K562 (cell line): ENCODE measurements around the gene CDAN1. TPM values are rescaled to one million over a fixed set of nuclear protein-coding genes. Genes with fewer than 3 reads are reported as not detected.

ENCODE experiments used
- ATAC-seq: fragments of 200-7000 bp; cut with Tn5 transposase; 3 replicates; pipeline ENCODE4 v1.9.1; 2020; ENCODE audit warnings: moderate library complexity
- BruUV-seq: library from RNA; stranded (reverse); fragments of 400-500 nt; replicated peaks from 2 replicates; lab custom pipeline; 2021; lab: Mats Ljungman, UMichigan
- CTCF ChIA-PET: fragments of 300-600 bp; formaldehyde crosslinking; extraction: SDS; loops from one replicate; lab custom pipeline; 2021; ENCODE audit warnings: low intra/inter-chr PET ratio; lab: Yijun Ruan, JAX
- POLR2A ChIA-PET: fragments of 300-600, 350-650 bp; sonication (Branson Sonifier 250); formaldehyde crosslinking; extraction: SDS; loops from one replicate; lab custom pipeline; 2021; ENCODE audit warnings: antibody characterized with exemption, inconsistent platforms; lab: Yijun Ruan, JAX
- DNase-seq, 4 experiments: peaks; one replicate each; pipeline versions ENCODE4 v3.0.0 to v3.0.0-alpha.2; 2011 to 2018; ENCODE audit warnings: low spot score in 3 of 4, mixed read lengths in 3 of 4; ENCODE audit errors: extremely low read depth in 1 of 4
- FAIRE-seq: peaks from 2 replicates; lab custom pipeline; 2011; peaks lifted over from hg19 to GRCh38; lab: Jason Lieb, UNC
- H2AFZ ChIP-seq: 2 replicates; pipeline ENCODE4 v1.6.0; 2011; ENCODE audit warnings: low read depth, low read length, control low read depth, inconsistent platforms
- H3K27ac ChIP-seq: fragments of 200-600 bp; 3 replicates; pipeline ENCODE4 v1.8.0; 2011; ENCODE audit warnings: low read depth, mild to moderate bottlenecking, control low read depth, inconsistent platforms, low read length, moderate library complexity, mixed read lengths; ENCODE audit errors: extremely low read depth
- H3K27me3 ChIP-seq, 2 experiments: fragments of 300-600 bp in 1 of 2; 2 replicates in 1 of 2; 3 replicates in 1 of 2; pipeline versions ENCODE4 v1.6.0 to v1.8.0; 2011; ENCODE audit warnings: inconsistent platforms in 2 of 2, low read length in 2 of 2, mild to moderate bottlenecking in 1 of 2, mixed read lengths in 1 of 2, moderate library complexity in 1 of 2; ENCODE audit not compliant: control insufficient read depth in 2 of 2, insufficient read depth in 2 of 2
- H3K36me3 ChIP-seq: fragments of 300-600 bp; 3 replicates; pipeline ENCODE4 v1.8.0; 2011; ENCODE audit warnings: mild to moderate bottlenecking, low read length, inconsistent platforms; ENCODE audit not compliant: control insufficient read depth, insufficient read depth
- H3K4me1 ChIP-seq, 2 experiments: fragments of 200-600 bp in 1 of 2; replicated peaks in 1 of 2; 2 replicates in 1 of 2; 3 replicates in 1 of 2; pipeline versions ENCODE4 v1.5.1 to v1.8.0; 2011; ENCODE audit warnings: inconsistent platforms in 2 of 2, low read length in 2 of 2, mild to moderate bottlenecking in 1 of 2, mixed read lengths in 1 of 2, moderate library complexity in 1 of 2; ENCODE audit not compliant: control insufficient read depth in 2 of 2, insufficient read depth in 2 of 2
- H3K4me2 ChIP-seq: 2 replicates; pipeline ENCODE4 v1.6.1; 2011; ENCODE audit warnings: low read length, control low read depth, inconsistent platforms, mixed read lengths; ENCODE audit not compliant: insufficient read depth
- H3K4me3 ChIP-seq: fragments of 200-600 bp; sonication (generic), shearing (Covaris generic); 2 replicates; pipeline ENCODE4 v1.5.1; 2016; ENCODE audit warnings: control low read depth, inconsistent platforms
- H3K79me2 ChIP-seq: fragments of 200-600 bp; 3 replicates; pipeline ENCODE4 v1.8.0; 2011; ENCODE audit warnings: low read length, inconsistent platforms; ENCODE audit not compliant: control insufficient read depth, insufficient read depth
- H3K9ac ChIP-seq, 2 experiments: 2 replicates each; pipeline versions ENCODE4 v1.6.0 to v1.6.1; 2011; ENCODE audit warnings: low read depth in 2 of 2, low read length in 2 of 2, control low read depth in 1 of 2, inconsistent platforms in 1 of 2, mild to moderate bottlenecking in 1 of 2, mixed read lengths in 1 of 2; ENCODE audit not compliant: insufficient read depth in 1 of 2
- H3K9me1 ChIP-seq: one replicate; pipeline ENCODE4 v1.6.0; 2011; ENCODE audit warnings: inconsistent platforms, mild to moderate bottlenecking, low read length, moderate library complexity; ENCODE audit not compliant: control insufficient read depth, insufficient read depth
- H3K9me3 ChIP-seq: replicated peaks from 2 replicates; pipeline ENCODE4 v1.5.1; 2011; ENCODE audit warnings: low read depth, low read length, inconsistent platforms; ENCODE audit not compliant: control insufficient read depth, insufficient read depth
- H4K20me1 ChIP-seq: replicated peaks from 2 replicates; pipeline ENCODE4 v1.6.1; 2011; ENCODE audit warnings: low read length, inconsistent platforms, mixed read lengths; ENCODE audit not compliant: control insufficient read depth, insufficient read depth
- ARNT ChIP-seq, 2 experiments: fragments of 450-650 bp; IDR thresholded peaks; 2 replicates each; pipeline ENCODE4 v1.6.1; 2016; ENCODE audit warnings: mild to moderate bottlenecking in 1 of 2
- DDX20 ChIP-seq: fragments of 450-650 bp; IDR thresholded peaks from 2 replicates; pipeline ENCODE4 v1.6.1; 2016; ENCODE audit warnings: missing genetic modification characterization, low read depth, mild to moderate bottlenecking, missing compliant biosample characterization, moderate library complexity
- DIDO1 ChIP-seq: fragments of 450-650 bp; IDR thresholded peaks from 2 replicates; pipeline ENCODE4 v1.6.1; 2016; ENCODE audit warnings: low read depth, missing biosample characterization, missing genetic modification characterization
- FOSL1 ChIP-seq: fragments of 200-800 bp; sonication (Bioruptor generic); conservative IDR thresholded peaks from 2 replicates; pipeline ENCODE4 v1.6.1; 2016; ENCODE audit warnings: missing genetic modification characterization, missing compliant biosample characterization
- GTF2B ChIP-seq: IDR thresholded peaks from 2 replicates; pipeline ENCODE4 v1.6.1; 2011; ENCODE audit not compliant: insufficient read length; ENCODE audit errors: extremely low read depth
- PHB ChIP-seq: fragments of 250-450 bp; sonication (Bioruptor Pico); IDR thresholded peaks from 2 replicates; pipeline ENCODE4 v1.5.0; 2021
- PTTG1 ChIP-seq: fragments of 450-650 bp; IDR thresholded peaks from 2 replicates; pipeline ENCODE4 v1.6.1; 2016; ENCODE audit warnings: low read depth, mild to moderate bottlenecking, missing genetic modification characterization, missing compliant biosample characterization
- THAP12 ChIP-seq: fragments of 250-450 bp; sonication (Bioruptor Pico); IDR thresholded peaks from 2 replicates; pipeline ENCODE4 v1.9.0; 2021; ENCODE audit warnings: mild to moderate bottlenecking, inconsistent platforms
- ZNF24 ChIP-seq: fragments of 450-650 bp; IDR thresholded peaks from 2 replicates; pipeline ENCODE4 v1.6.1; 2016
- ZNF561 ChIP-seq: fragments of 450-650 bp; formaldehyde crosslinking; conservative IDR thresholded peaks from 2 replicates; pipeline ENCODE4 v1.4.0; 2020; ENCODE audit warnings: mild to moderate bottlenecking, moderate library complexity
- WGBS: fragments of 100-300 bp; shearing (Covaris generic); methylation state at CpG from one replicate; pipeline ENCODE4 v1.1.6; 2016; ENCODE audit warnings: low coverage, mixed read lengths; ENCODE audit not compliant: insufficient coverage; ENCODE audit errors: missing lambda C conversion rate; 5-methylcytosine and 5-hydroxymethylcytosine counted together
- in situ Hi-C: fragments of 300-500 bp; cut with MboI; formaldehyde crosslinking; loops from 4 replicates; pipeline ENCODE4 v1.15.0; 2018; ENCODE audit warnings: inconsistent platforms, mixed read lengths
- intact Hi-C: fragments of 100-400 bp; cut with micrococcal nuclease; formaldehyde crosslinking; loops from 2 replicates; pipeline ENCODE4 v1.14.2; 2022
- polyA plus RNA-seq, 8 experiments: library from polyadenylated mRNA; depleted of rRNA in 4 of 8; stranded (reverse) in 5 of 8; unstranded in 3 of 8; fragments of >200 nt; fragmentation: Nextera tagmentation in 2 of 8; fragmentation: Illumina TruSeq in 1 of 8; extraction: Ambion mirVana in 2 of 8; extraction: Trizol in 1 of 8; gene quantifications; 2 replicates each; pipeline versions ENCODE4 v1.2.1 to v1.2.3, GENCODE V29; 2011 to 2014; ENCODE audit warnings: inconsistent platforms in 1 of 8, missing spikeins in 1 of 8
- total RNA-seq, 7 experiments: library from RNA; depleted of rRNA in 6 of 7; stranded (reverse); fragments of >200 nt in 6 of 7; fragmentation: Illumina TruSeq in 2 of 7; extraction: Trizol in 2 of 7; gene quantifications; 2 replicates each; pipeline versions ENCODE4 v1.2.1 to v1.2.3, GENCODE V29; 2011 to 2021; ENCODE audit warnings: low replicate concordance in 1 of 7

CDAN1 gene
- total and polyA plus RNA-seq, 9 of the 15 experiments (the other 6 are each of a cell fraction or from before 2014, with no cell fraction given) = 1.6 to 34.4 (median 13.8) TPM

GRCh38 chr15:42719043-42719442, 17.9 kb downstream of the CDAN1 start:
- H3K9me1 ChIP-seq = no peaks in the 10 kb centered on the region
- no peak overlapping the region for H3K4me3 ChIP-seq
- ATAC-seq = no peak
- H2AFZ ChIP-seq = no peak overlapping the region
- no peaks in the 10 kb centered on the region for H3K27me3 ChIP-seq
- H4K20me1 ChIP-seq = no peaks in the 10 kb centered on the region
- in situ Hi-C loops = loop anchor here (5.0 to 10.0 kb wide), 2 partner anchors 208 to 556 kb away; no protein-coding TSS in a partner anchor
- no peak overlapping the region for H3K4me2 ChIP-seq
- H3K27ac ChIP-seq = no peak overlapping the region
- no peaks in the 10 kb centered on the region for H3K4me1 ChIP-seq
- H3K9me3 ChIP-seq = no peaks in the 10 kb centered on the region
- DNase-seq = no peak
- no peaks in the 10 kb centered on the region for H3K79me2 ChIP-seq
- 55% methylated on average over 6 of the region's 6 CpGs for WGBS
- H3K9ac ChIP-seq = peak overlapping the region in 1 of 2 experiments; percentile 42; a peak in 1 of 4 replicates
- no TSS peak for BruUV-seq
- peaks cover 30% of the 10 kb centered on the region; the same call in 2 of the 3 replicates for H3K36me3 ChIP-seq
- CTCF ChIA-PET = no interaction called here
- TF ChIP-seq FOSL1 (tag) (0 out of 2 replicates have a peak, but pooled peaks have one; percentile 4), PTTG1 (tag) (no peak)
- TF ChIP-seq, all 486 proteins: peak for 1
- intact Hi-C loops = no loop called here
- POLR2A ChIA-PET = interaction anchor here (1.4 to 1.6 kb wide), 2 partner anchors 10 kb away, joined by 3 to 4 read pairs; no protein-coding TSS in a partner anchor
- peak; percentile 52 for FAIRE-seq

- FAIRE-seq (no peak), ATAC-seq (no peak), DNase-seq (peak in 2 of 4 experiments; percentile 6 to 7)
- Histone ChIP-seq H3K9me3 (no peaks in the 10 kb centered on the region), H3K4me3 (no peak overlapping the region), H4K20me1 (no peaks in the 10 kb centered on the region), H3K9ac (no peak overlapping the region; a peak in 1 of 4 replicates), H3K27me3 (no peaks in the 10 kb centered on the region), H3K4me2 (no peak overlapping the region), H2AFZ (no peak overlapping the region), H3K27ac (no peak overlapping the region), H3K79me2 (no peaks in the 10 kb centered on the region), H3K9me1 (no peaks in the 10 kb centered on the region), H3K36me3 (peaks cover 14% of the 10 kb centered on the region; the same call in 2 of the 3 replicates), H3K4me1 (no peaks in the 10 kb centered on the region)
- WGBS = 65% methylated on average over 2 of the region's 2 CpGs
- POLR2A ChIA-PET = interaction anchor here (0.9 to 2.1 kb wide), 6 partner anchors 9 to 204 kb away, joined by 3 to 6 read pairs (median 4); no protein-coding TSS in a partner anchor
- CTCF ChIA-PET = no interaction called here
- BruUV-seq = no TSS peak
- intact Hi-C loops (no loop called here), in situ Hi-C loops (loop anchor here (5.0 to 10.0 kb wide), 2 partner anchors 211 to 558 kb away; no protein-coding TSS in a partner anchor)
- TF ChIP-seq ZNF561 (CRISPR knock-in tag) = no peak
- no peak for TF ChIP-seq PHB (CRISPR knock-in tag)
- TF ChIP-seq DDX20 (tag) = no peak
- no peak for TF ChIP-seq ZNF24
- no peak for TF ChIP-seq THAP12 (CRISPR knock-in tag)
- TF ChIP-seq DIDO1 (tag) = no peak
- TF ChIP-seq GTF2B = no peak
- TF ChIP-seq ARNT (IDR thresholded peaks at IDR 0.05) = no peak
Measured at GRCh38 chr15:42716626-42717025, 20.3 kb downstream of the CDAN1 start.
